DND-41 (cell line): ENCODE data around the gene CMTM7.

Experiments
- ATAC-seq: fragments of 200-7000 bp; cut with Tn5 transposase; 3 replicates; pipeline ENCODE4 v1.9.1; 2021; ENCODE audit warnings: low read depth; ENCODE audit not compliant: insufficient read depth
- DNase-seq: peaks from one replicate; pipeline ENCODE4 v3.0.0-alpha.2; 2020
- H2AFZ ChIP-seq: 2 replicates; pipeline ENCODE4 v1.6.0; 2012; ENCODE audit warnings: low read depth, low read length
- H3K27ac ChIP-seq: 2 replicates; pipeline ENCODE4 v1.5.1; 2012; ENCODE audit warnings: low read length, inconsistent platforms
- H3K27me3 ChIP-seq: fragments of 200-600 bp; sonication (generic); 2 replicates; pipeline ENCODE4 v1.6.0; 2012; ENCODE audit warnings: low read length, mild to moderate bottlenecking, inconsistent platforms; ENCODE audit not compliant: insufficient read depth, poor library complexity
- H3K36me3 ChIP-seq: 2 replicates; pipeline ENCODE4 v1.5.1; 2012; ENCODE audit warnings: low read length, inconsistent platforms; ENCODE audit not compliant: insufficient read depth
- H3K4me1 ChIP-seq: 2 replicates; pipeline ENCODE4 v1.5.1; 2012; ENCODE audit warnings: mild to moderate bottlenecking, low read length; ENCODE audit not compliant: insufficient read depth
- H3K4me2 ChIP-seq: 2 replicates; pipeline ENCODE4 v1.6.0; 2012; ENCODE audit warnings: mild to moderate bottlenecking, moderate library complexity, low read length, inconsistent platforms; ENCODE audit not compliant: insufficient read depth
- H3K4me3 ChIP-seq, 2 experiments: fragments of 200-600 bp in 1 of 2; shearing (Covaris generic) in 1 of 2; 2 replicates each; pipeline ENCODE4 v1.5.1; 2012 to 2016; ENCODE audit warnings: inconsistent platforms in 2 of 2, low read length in 2 of 2, mild to moderate bottlenecking in 2 of 2, low read depth in 1 of 2, moderate library complexity in 1 of 2
- H3K79me2 ChIP-seq: 2 replicates; pipeline ENCODE4 v1.6.0; 2012; ENCODE audit warnings: low read length, inconsistent platforms; ENCODE audit not compliant: insufficient read depth
- H3K9ac ChIP-seq: 2 replicates; pipeline ENCODE4 v1.6.0; 2012; ENCODE audit warnings: low read depth, mild to moderate bottlenecking, inconsistent platforms, low read length, moderate library complexity
- H3K9me3 ChIP-seq: 2 replicates; pipeline ENCODE4 v1.5.1; 2012; ENCODE audit warnings: low read length, moderate library complexity, mild to moderate bottlenecking, inconsistent platforms; ENCODE audit not compliant: insufficient read depth, severe bottlenecking
- H4K20me1 ChIP-seq: 2 replicates; pipeline ENCODE4 v1.6.0; 2012; ENCODE audit warnings: low read length; ENCODE audit not compliant: insufficient read depth
- CTCF ChIP-seq: IDR thresholded peaks from 2 replicates; pipeline ENCODE4 v1.5.1; 2012; ENCODE audit warnings: borderline replicate concordance, low read length, moderate library complexity, mild to moderate bottlenecking; ENCODE audit not compliant: poor library complexity, severe bottlenecking; ENCODE audit errors: extremely low read depth
- EZH2 ChIP-seq: IDR thresholded peaks from 3 replicates; pipeline ENCODE4 v1.6.1; 2012; ENCODE audit warnings: borderline replicate concordance, low read depth, mild to moderate bottlenecking, moderate library complexity, low read length, inconsistent platforms; ENCODE audit not compliant: severe bottlenecking

The CMTM7 gene

GRCh38 chr3:32401556-32402081 lies 10.0 kb downstream of the CMTM7 start:
- H3K9me3 ChIP-seq, result no peaks in the 10 kb centered on the region
- peaks cover 83% of the 10 kb centered on the region for H3K79me2 ChIP-seq
- TF ChIP-seq EZH2 (no peak), CTCF (no peak)
- H3K9ac ChIP-seq, result no peak overlapping the region
- ATAC-seq (no peak), DNase-seq (no peak)
- H3K36me3 ChIP-seq, result no peaks in the 10 kb centered on the region
- H2AFZ ChIP-seq, result no peak overlapping the region
- no peak overlapping the region for H3K4me3 ChIP-seq
- H3K4me2 ChIP-seq, result no peak overlapping the region
- no peak overlapping the region for H3K27ac ChIP-seq
- H4K20me1 ChIP-seq, result no peaks in the 10 kb centered on the region
- H3K4me1 ChIP-seq, result peaks cover 32% of the 10 kb centered on the region
- H3K27me3 ChIP-seq, result no peaks in the 10 kb centered on the region

- Histone ChIP-seq H3K4me1 (peaks cover 53% of the 10 kb centered on the region), H3K9me3 (no peaks in the 10 kb centered on the region), H3K4me2 (no peak overlapping the region), H3K27me3 (no peaks in the 10 kb centered on the region), H3K9ac (no peak overlapping the region), H2AFZ (no peak overlapping the region), H3K79me2 (peaks cover 80% of the 10 kb centered on the region), H4K20me1 (no peaks in the 10 kb centered on the region), H3K27ac (no peak overlapping the region; the same call in 1 of the 2 replicates), H3K4me3 (no peak overlapping the region), H3K36me3 (no peaks in the 10 kb centered on the region; the same call in 1 of the 2 replicates)
- DNase-seq (no peak), ATAC-seq (no peak)
- no peak for TF ChIP-seq CTCF
- no peak for TF ChIP-seq EZH2
Measured at GRCh38 chr3:32403663-32404062, 12.0 kb downstream of the CMTM7 start.

- Histone ChIP-seq H3K27ac (peak overlapping the region; percentile 79), H3K4me3 (no peak overlapping the region), H4K20me1 (no peaks in the 10 kb centered on the region), H2AFZ (no peak overlapping the region), H3K36me3 (no peaks in the 10 kb centered on the region; the same call in 1 of the 2 replicates), H3K4me1 (peaks cover 62% of the 10 kb centered on the region), H3K9me3 (no peaks in the 10 kb centered on the region), H3K9ac (no peak overlapping the region), H3K79me2 (peaks cover 79% of the 10 kb centered on the region), H3K27me3 (no peaks in the 10 kb centered on the region), H3K4me2 (no peak overlapping the region)
- no peak for TF ChIP-seq EZH2
- no peak for TF ChIP-seq CTCF
- ATAC-seq (no peak), DNase-seq (no peak)
Measured at GRCh38 chr3:32404714-32405113, 13.1 kb downstream of the CMTM7 start.

GRCh38 chr3:32405155-32405554 lies 13.5 kb downstream of the CMTM7 start:
- no peak for TF ChIP-seq EZH2
- no peak for TF ChIP-seq CTCF
- H3K27ac ChIP-seq, result peak overlapping the region; percentile 79
- H3K4me1 ChIP-seq, result peaks cover 67% of the 10 kb centered on the region
- H3K4me2 ChIP-seq, result no peak overlapping the region
- no peaks in the 10 kb centered on the region for H4K20me1 ChIP-seq
- no peak for ATAC-seq
- DNase-seq, result no peak
- no peaks in the 10 kb centered on the region; the same call in 1 of the 2 replicates for H3K36me3 ChIP-seq
- no peaks in the 10 kb centered on the region for H3K27me3 ChIP-seq
- H3K79me2 ChIP-seq, result peaks cover 79% of the 10 kb centered on the region
- no peak overlapping the region for H2AFZ ChIP-seq
- H3K9me3 ChIP-seq, result no peaks in the 10 kb centered on the region
- no peak overlapping the region for H3K4me3 ChIP-seq
- H3K9ac ChIP-seq, result no peak overlapping the region
